Vagina (tissue), 2 donors: ENCODE data around the gene LMNTD2. TPM values are rescaled to one million over a fixed set of nuclear protein-coding genes. Genes with fewer than 3 reads are reported as not detected.

Experiments
- DNase-seq, 2 donors: peaks; one replicate each; pipeline ENCODE4 v3.0.0-alpha.2; 2017; ENCODE audit errors: extremely low spot score in 2 of 2
- H3K27ac ChIP-seq: fragments of 200-600 bp; sonication (generic); one replicate; pipeline ENCODE4 v1.5.1; 2019
- H3K27me3 ChIP-seq: fragments of 200-600 bp; sonication (generic); one replicate; pipeline ENCODE4 v1.5.1; 2019
- H3K36me3 ChIP-seq, 2 donors: fragments of 200-600 bp; sonication (generic); one replicate each; pipeline ENCODE4 v1.5.1; 2017 to 2019
- H3K4me1 ChIP-seq: fragments of 200-600 bp; sonication (generic); one replicate; pipeline ENCODE4 v1.5.1; 2019
- H3K4me3 ChIP-seq, 2 donors: fragments of 200-600 bp; sonication (generic); 1 replicate in 1 of 2; 2 replicates in 1 of 2; pipeline ENCODE4 v1.5.1; 2016 to 2019
- H3K9me3 ChIP-seq: fragments of 200-600 bp; sonication (generic); one replicate; pipeline ENCODE4 v1.5.1; 2019
- CTCF ChIP-seq, 3 experiments: fragments of 450-650 bp in 2 of 3; fragments of 200-600 bp in 1 of 3; sonication (generic) in 1 of 3; IDR thresholded peaks; one replicate each; pipeline ENCODE4 v1.5.1; 2017 to 2019; ENCODE audit warnings: antibody characterized with exemption in 3 of 3, mild to moderate bottlenecking in 2 of 3, moderate library complexity in 2 of 3
- POLR2A ChIP-seq, 2 donors: fragments of 450-650 bp; IDR thresholded peaks; one replicate each; pipeline ENCODE4 v1.6.1; 2017; ENCODE audit warnings: antibody characterized with exemption in 2 of 2, mild to moderate bottlenecking in 2 of 2, moderate library complexity in 2 of 2
- POLR2AphosphoS5 ChIP-seq, 2 donors: sonication (generic); formaldehyde crosslinking; IDR thresholded peaks; one replicate each; pipeline ENCODE4 v1.9.0; 2017; ENCODE audit warnings: antibody characterized with exemption in 2 of 2, mild to moderate bottlenecking in 2 of 2, low read depth in 1 of 2; ENCODE audit not compliant: insufficient read depth in 1 of 2
- intact Hi-C: fragments of 100-400 bp; cut with DNase I; formaldehyde crosslinking; loops from one replicate; pipeline ENCODE4 v1.15.1; 2023
- total RNA-seq: library from RNA; depleted of rRNA; stranded (reverse); fragments of >200 nt; gene quantifications from one replicate; pipeline ENCODE4 v1.2.3, GENCODE V29; 2016

The LMNTD2 gene
- total RNA-seq, 1 donor from 2014 or later: 1.7 TPM

GRCh38 chr11:514606-515005 is 45.9 kb downstream of the LMNTD2 start:
- H3K27me3 ChIP-seq: no peaks in the 10 kb centered on the region
- H3K9me3 ChIP-seq: no peaks in the 10 kb centered on the region
- peak overlapping the region; percentile 67 for H3K27ac ChIP-seq
- TF ChIP-seq POLR2AphosphoS5 (IDR thresholded peaks at IDR 0.05; ENCODE audit: insufficient read depth in 1 of 2, low read depth in 1 of 2): no peak
- no peak for TF ChIP-seq CTCF (IDR thresholded peaks at IDR 0.05)
- no peak for TF ChIP-seq POLR2A (IDR thresholded peaks at IDR 0.05)
- intact Hi-C loops: loop anchor here (5.0 kb wide), 1 partner anchor 157 kb away; no protein-coding TSS in a partner anchor
- H3K36me3 ChIP-seq: peaks cover 0 to 11% of the 10 kb centered on the region in 2 donors
- no peak for DNase-seq
- no peak overlapping the region for H3K4me3 ChIP-seq
- peaks cover 7% of the 10 kb centered on the region for H3K4me1 ChIP-seq

GRCh38 chr11:512761-513595 is 47.6 kb downstream of the LMNTD2 start:
- Histone ChIP-seq H3K27ac (no peak overlapping the region), H3K36me3 (peaks cover 0 to 11% of the 10 kb centered on the region in 2 donors), H3K27me3 (no peaks in the 10 kb centered on the region), H3K9me3 (no peaks in the 10 kb centered on the region), H3K4me3 (no peak overlapping the region), H3K4me1 (peaks cover 6% of the 10 kb centered on the region)
- DNase-seq: no peak
- intact Hi-C loops: no loop called here
- TF ChIP-seq CTCF (IDR thresholded peaks at IDR 0.05): no peak
- no peak for TF ChIP-seq POLR2AphosphoS5 (IDR thresholded peaks at IDR 0.05; ENCODE audit: insufficient read depth in 1 of 2, low read depth in 1 of 2)
- no peak for TF ChIP-seq POLR2A (IDR thresholded peaks at IDR 0.05)

GRCh38 chr11:508956-509355 is 51.6 kb downstream of the LMNTD2 start:
- TF ChIP-seq POLR2A (IDR thresholded peaks at IDR 0.05): no peak
- no peak for TF ChIP-seq POLR2AphosphoS5 (IDR thresholded peaks at IDR 0.05; ENCODE audit: insufficient read depth in 1 of 2, low read depth in 1 of 2)
- no peak for TF ChIP-seq CTCF (IDR thresholded peaks at IDR 0.05)
- intact Hi-C loops: no loop called here
- H3K36me3 ChIP-seq: peaks cover 0 to 11% of the 10 kb centered on the region in 2 donors
- H3K4me1 ChIP-seq: peaks cover 33% of the 10 kb centered on the region
- no peaks in the 10 kb centered on the region for H3K9me3 ChIP-seq
- H3K27ac ChIP-seq: no peak overlapping the region
- no peak for DNase-seq
- no peaks in the 10 kb centered on the region for H3K27me3 ChIP-seq
- H3K4me3 ChIP-seq: no peak overlapping the region

GRCh38 chr11:507727-508515 is 52.6 kb downstream of the LMNTD2 start:
- H3K4me1 ChIP-seq: peaks cover 44% of the 10 kb centered on the region
- DNase-seq: no peak
- intact Hi-C loops: no loop called here
- no peaks in the 10 kb centered on the region for H3K27me3 ChIP-seq
- no peaks in the 10 kb centered on the region for H3K9me3 ChIP-seq
- H3K27ac ChIP-seq: peak overlapping the region; percentile 99
- peak overlapping the region; percentile 76 to 85 for H3K4me3 ChIP-seq
- peaks cover 0 to 11% of the 10 kb centered on the region in 2 donors for H3K36me3 ChIP-seq
- TF ChIP-seq POLR2A (IDR thresholded peaks at IDR 0.05): no peak
- TF ChIP-seq CTCF (IDR thresholded peaks at IDR 0.05): no peak
- TF ChIP-seq POLR2AphosphoS5 (IDR thresholded peaks at IDR 0.05; ENCODE audit: insufficient read depth in 1 of 2, low read depth in 1 of 2): no peak
